Stimulated activated CD8-positive, alpha-beta memory T cell treated with anti-CD3 and anti-CD28 coated beads, Interleukin-4, amount 100 ng/mL, for 48 hours (primary cell): ENCODE data around the gene MMS19.
"Not testable (repeated sequence)": the region's sequence is repeated elsewhere in the genome, so short reads cannot be mapped to it uniquely, and the experiment has no call there.

Source experiments
- DNase-seq: peaks from one replicate; pipeline ENCODE4 v3.0.0-alpha.2; 2020

The MMS19 gene

GRCh38 chr10:97459933-97460332 lies 38.3 kb downstream of the MMS19 start:
- no peak for DNase-seq

- DNase-seq, result no peak
Measured at GRCh38 chr10:97459111-97459510, 39.1 kb downstream of the MMS19 start.

- DNase-seq, result no peak
Measured at GRCh38 chr10:97456686-97457065, 41.5 kb downstream of the MMS19 start.

GRCh38 chr10:97456034-97456685 lies 42.1 kb downstream of the MMS19 start:
- DNase-seq, result no peak

GRCh38 chr10:97454330-97455036 lies 43.7 kb downstream of the MMS19 start:
- no peak for DNase-seq

GRCh38 chr10:97452352-97452751 lies 45.9 kb downstream of the MMS19 start:
- DNase-seq, result no peak

- DNase-seq, result no peak
Measured at GRCh38 chr10:97451605-97452004, 46.6 kb downstream of the MMS19 start.

GRCh38 chr10:97450828-97451227 lies 47.4 kb downstream of the MMS19 start:
- DNase-seq, result no peak

- DNase-seq, result peak; percentile 93
Measured at GRCh38 chr10:97445722-97446639, 52.2 kb downstream of the MMS19 start, which contains the start of the genes EXOSC1 and ZDHHC16. TSS of gene EXOSC1 (minus strand) at chr10:97446006. CDS start at chr10:97445985, 21 bp downstream. TSS of gene ZDHHC16 (plus strand) at chr10:97446175. CDS start at chr10:97451676, 5,501 bp downstream.

GRCh38 chr10:97445357-97445721 lies 52.9 kb downstream of the MMS19 start:
- DNase-seq, result no peak

GRCh38 chr10:97444212-97444611 lies 54.0 kb downstream of the MMS19 start:
- no peak for DNase-seq

- DNase-seq, result no peak
Measured at GRCh38 chr10:97442277-97442676, 55.9 kb downstream of the MMS19 start.

- no peak for DNase-seq
Measured at GRCh38 chr10:97435211-97435610, 63.0 kb downstream of the MMS19 start.

GRCh38 chr10:97434557-97434956 lies 63.7 kb downstream of the MMS19 start:
- DNase-seq, result no peak

GRCh38 chr10:97434055-97434454 lies 64.2 kb downstream of the MMS19 start:
- no peak for DNase-seq

- no peak for DNase-seq
Measured at GRCh38 chr10:97428572-97428981, 69.6 kb downstream of the MMS19 start.

GRCh38 chr10:97427571-97428179 lies 70.5 kb downstream of the MMS19 start:
- peak; percentile 58 for DNase-seq

GRCh38 chr10:97426776-97427570 lies 71.2 kb downstream of the MMS19 start:
- DNase-seq, result no peak

- peak; percentile 95 for DNase-seq
Measured at GRCh38 chr10:97425964-97426775, 72.1 kb downstream of the MMS19 start, which contains the start of gene PGAM1. TSS of gene PGAM1 (plus strand) at chr10:97426191. CDS start at chr10:97426308, 117 bp downstream.

GRCh38 chr10:97423757-97424098 lies 74.5 kb downstream of the MMS19 start:
- DNase-seq, result not testable (repeated sequence)

GRCh38 chr10:97416565-97416964 lies 81.7 kb downstream of the MMS19 start:
- no peak for DNase-seq
